Upper lobe of left lung (tissue), 6 donors: Measurements from ENCODE around the gene TRUB2. TPM values are rescaled to one million over a fixed set of nuclear protein-coding genes. Genes with fewer than 3 reads are reported as not detected.

ENCODE experiments used
- ATAC-seq, 2 donors: fragments of 200-7000 bp; cut with Tn5 transposase; one replicate each; pipeline ENCODE4 v1.9.1; 2022; ENCODE audit warnings: mild to moderate bottlenecking in 2 of 2, moderate library complexity in 2 of 2; ENCODE audit not compliant: low FRiP score in 2 of 2
- DNase-seq, 2 donors: peaks; one replicate each; pipeline ENCODE4 v3.0.0-alpha.2; 2019 to 2020
- H3K27ac ChIP-seq, 4 donors: fragments of 200-600 bp; sonication (generic); one replicate each; pipeline ENCODE4 v1.5.1; 2016 to 2019
- H3K27me3 ChIP-seq, 4 donors: fragments of 200-600 bp; sonication (generic); one replicate each; pipeline ENCODE4 v1.5.1; 2017 to 2019
- H3K36me3 ChIP-seq, 4 donors: fragments of 200-600 bp; sonication (generic); one replicate each; pipeline ENCODE4 v1.5.1; 2016 to 2019
- H3K4me1 ChIP-seq, 4 donors: fragments of 200-600 bp; sonication (generic); one replicate each; pipeline ENCODE4 v1.5.1; 2018 to 2019
- H3K4me3 ChIP-seq, 4 donors: fragments of 200-600 bp; sonication (generic); one replicate each; pipeline ENCODE4 v1.5.1; 2017 to 2019; ENCODE audit warnings: mild to moderate bottlenecking in 2 of 4, moderate library complexity in 1 of 4
- H3K9me3 ChIP-seq, 4 donors: fragments of 200-600 bp; sonication (generic); one replicate each; pipeline ENCODE4 v1.5.1; 2018 to 2019
- CTCF ChIP-seq, 6 experiments: fragments of 450-650 bp in 4 of 6; fragments of 200-600 bp in 2 of 6; sonication (generic) in 2 of 6; IDR thresholded peaks; one replicate each; pipeline ENCODE4 v1.5.1; 2016 to 2019; ENCODE audit warnings: antibody characterized with exemption in 6 of 6
- EP300 ChIP-seq, 4 donors: sonication (generic); formaldehyde crosslinking; IDR thresholded peaks; one replicate each; pipeline ENCODE4 v1.5.1; 2017; ENCODE audit warnings: antibody characterized with exemption in 4 of 4, control low read depth in 2 of 4
- POLR2A ChIP-seq, 4 donors: fragments of 450-650 bp; IDR thresholded peaks; one replicate each; pipeline ENCODE4 v1.5.1; 2016 to 2017; ENCODE audit warnings: antibody characterized with exemption in 4 of 4, mild to moderate bottlenecking in 2 of 4
- POLR2AphosphoS5 ChIP-seq, 2 donors: sonication (generic); formaldehyde crosslinking; IDR thresholded peaks; one replicate each; pipeline ENCODE4 v1.5.1; 2017; ENCODE audit warnings: antibody characterized with exemption in 2 of 2
- WGBS, 2 donors: methylation state at CpG; one replicate each; pipeline ENCODE4 v1.1.5; 2017 to 2018; 5-methylcytosine and 5-hydroxymethylcytosine counted together
- total RNA-seq, 6 donors: library from RNA; depleted of rRNA in 4 of 6; stranded (reverse); fragments of >200 nt in 4 of 6; gene quantifications; one replicate each; pipeline versions ENCODE4 v1.1.0 to v1.2.1, GENCODE V29; 2016 to 2021
- donor health status: DM: no; HTN: no; CAD: no; lungs with moderate emphysema.
- donor health status: DM: no; HTN: yes; CAD: no; lungs with severe emphysema.

Gene TRUB2
- total RNA-seq, 6 donors from 2014 or later = 6.9 to 24.1 (median 9.7) TPM

GRCh38 chr9:128266868-128267590 lies 55.2 kb downstream of the TRUB2 start:
- TF ChIP-seq POLR2A (IDR thresholded peaks at IDR 0.05) = no peak
- no peak for TF ChIP-seq CTCF (IDR thresholded peaks at IDR 0.05)
- TF ChIP-seq EP300 (IDR thresholded peaks at IDR 0.05) = no peak
- no peak for TF ChIP-seq POLR2AphosphoS5 (IDR thresholded peaks at IDR 0.05)
- ATAC-seq = no peak
- WGBS, 2 donors = 88 to 95% methylated on average over 15 of the region's 15 CpGs

DNA sequence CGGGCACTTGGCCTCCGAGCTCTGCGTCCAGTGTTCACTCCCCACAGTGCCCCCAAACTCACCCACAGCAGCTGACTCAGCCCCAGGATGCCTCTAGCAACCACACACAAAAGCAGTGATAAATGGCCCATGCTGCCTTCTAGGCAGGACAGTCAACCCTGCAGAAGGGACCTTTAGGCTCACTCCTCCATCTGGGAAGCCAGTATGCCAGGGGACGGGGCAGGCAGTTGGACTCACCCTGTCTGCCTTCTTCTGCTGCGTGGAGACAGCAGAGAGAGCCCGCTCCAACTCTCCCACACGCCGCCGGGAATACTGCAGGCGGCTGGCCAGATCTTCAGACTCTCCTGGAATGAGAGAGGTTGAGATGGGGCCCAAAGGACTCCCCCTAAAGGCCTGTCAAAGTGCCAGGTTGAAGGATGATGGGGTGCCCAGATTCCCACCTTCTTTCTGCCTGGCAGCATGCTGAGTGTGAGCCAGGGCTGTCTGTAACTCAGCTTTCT lies 56.8 kb downstream of the TRUB2 start:
- 97 to 100% methylated on average over 3 to 10 of the region's 10 CpGs for WGBS, 2 donors
- DNase-seq (no peak), ATAC-seq (no peak)
- no peak for TF ChIP-seq POLR2AphosphoS5 (IDR thresholded peaks at IDR 0.05)
- TF ChIP-seq POLR2A (IDR thresholded peaks at IDR 0.05) = no peak
- no peak for TF ChIP-seq EP300 (IDR thresholded peaks at IDR 0.05)
- no peak for TF ChIP-seq CTCF (IDR thresholded peaks at IDR 0.05)
- Histone ChIP-seq H3K27me3 (no peaks in the 10 kb centered on the region), H3K4me3 (no peak overlapping the region), H3K36me3 (peaks cover 10 to 82% (median 70%) of the 10 kb centered on the region in 4 donors), H3K27ac (no peak overlapping the region), H3K4me1 (no peaks in the 10 kb centered on the region), H3K9me3 (no peaks in the 10 kb centered on the region)

More at GRCh38 chr9:128266868-128267590, 55.2 kb downstream of the TRUB2 start:
- Histone ChIP-seq H3K9me3 (no peaks in the 10 kb centered on the region), H3K4me3 (no peak overlapping the region), H3K27me3 (no peaks in the 10 kb centered on the region), H3K27ac (no peak overlapping the region), H3K36me3 (peaks cover 2 to 81% (median 61%) of the 10 kb centered on the region in 4 donors), H3K4me1 (no peaks in the 10 kb centered on the region)
- DNase-seq = no peak

DNA sequence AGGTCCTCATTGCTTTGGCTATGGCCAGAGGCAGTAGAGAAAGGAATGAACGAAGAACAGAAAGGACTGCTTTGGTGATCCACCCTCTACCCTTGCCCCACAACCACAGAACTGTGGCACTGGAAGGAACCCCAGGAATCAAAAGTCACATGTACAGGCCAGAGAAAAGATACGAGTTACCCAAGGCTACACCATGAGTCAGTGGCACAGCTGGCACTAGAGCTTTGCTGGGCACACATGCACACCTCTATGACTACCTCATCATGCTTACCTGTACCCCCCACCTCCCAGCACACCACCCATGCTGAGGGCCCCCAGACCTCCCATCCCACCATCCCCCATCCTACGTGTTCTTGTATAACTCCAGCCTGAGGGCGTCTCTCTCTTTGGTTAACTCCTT lies 59.6 kb downstream of the TRUB2 start:
- Histone ChIP-seq H3K36me3 (peaks cover 35 to 95% (median 88%) of the 10 kb centered on the region in 4 donors), H3K27ac (no peak overlapping the region), H3K9me3 (no peaks in the 10 kb centered on the region), H3K27me3 (no peaks in the 10 kb centered on the region), H3K4me1 (no peaks in the 10 kb centered on the region), H3K4me3 (no peak overlapping the region)
- ATAC-seq (peak in 1 of 2 donors; percentile 29), DNase-seq (no peak)
- 80 to 82% methylated on average over 4 of the region's 4 CpGs for WGBS, 2 donors
- TF ChIP-seq POLR2AphosphoS5 (IDR thresholded peaks at IDR 0.05) = no peak

DNA sequence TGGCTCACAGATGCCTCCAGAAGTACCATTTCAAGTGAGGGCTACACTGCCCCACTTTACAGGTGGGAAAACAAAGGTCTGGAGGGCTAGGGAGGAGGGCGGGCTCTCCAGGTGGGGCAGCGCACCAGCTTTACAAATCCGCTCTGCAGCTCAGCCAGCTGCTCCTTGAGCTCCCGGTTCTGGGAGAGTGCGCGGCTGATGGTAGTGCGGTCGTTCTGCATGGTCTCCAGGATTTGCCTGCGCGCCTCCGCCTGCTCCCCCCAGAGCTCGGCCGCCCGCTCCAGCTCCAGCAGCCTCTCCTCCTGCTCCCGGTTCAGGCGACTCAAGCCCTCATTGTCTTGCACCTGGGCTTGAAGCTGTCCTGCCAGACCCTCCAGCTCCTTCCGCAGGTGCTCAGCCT lies 61.9 kb downstream of the TRUB2 start:
- WGBS, 2 donors = 93 to 100% methylated on average over 3 to 17 of the region's 17 CpGs
- no peaks in the 10 kb centered on the region for H3K27me3 ChIP-seq

GRCh38 chr9:128259156-128259555 lies 63.1 kb downstream of the TRUB2 start:
- no peaks in the 10 kb centered on the region for H3K9me3 ChIP-seq
- ATAC-seq = no peak

More for the DNA sequence above, 61.9 kb downstream of the TRUB2 start:
- no peak for TF ChIP-seq EP300 (IDR thresholded peaks at IDR 0.05)
- TF ChIP-seq POLR2AphosphoS5 (IDR thresholded peaks at IDR 0.05) = no peak
- H3K27ac ChIP-seq = no peak overlapping the region
- DNase-seq (peak in 1 of 2 donors; percentile 72), ATAC-seq (no peak)
- no peak overlapping the region for H3K4me3 ChIP-seq
- H3K9me3 ChIP-seq = no peaks in the 10 kb centered on the region
- H3K4me1 ChIP-seq = no peaks in the 10 kb centered on the region
- H3K36me3 ChIP-seq = peaks cover 36 to 92% (median 81%) of the 10 kb centered on the region in 4 donors

More at GRCh38 chr9:128259156-128259555, 63.1 kb downstream of the TRUB2 start:
- Histone ChIP-seq H3K27me3 (no peaks in the 10 kb centered on the region), H3K27ac (no peak overlapping the region), H3K4me1 (no peaks in the 10 kb centered on the region), H3K36me3 (peaks cover 36 to 81% (median 72%) of the 10 kb centered on the region in 4 donors), H3K4me3 (no peak overlapping the region)
- TF ChIP-seq POLR2A (IDR thresholded peaks at IDR 0.05) (no peak), CTCF (IDR thresholded peaks at IDR 0.05) (no peak), POLR2AphosphoS5 (IDR thresholded peaks at IDR 0.05) (no peak), EP300 (IDR thresholded peaks at IDR 0.05) (no peak)
- 93 to 98% methylated on average over 4 to 9 of the region's 9 CpGs for WGBS, 2 donors
- no peak for DNase-seq
